SIG-M5 treated with dmso at 0.1 percent for 504 hours (cell line): ENCODE data around the gene WDFY2.

ENCODE experiments used
- DNase-seq: peaks from one replicate; lab custom pipeline; 2025; ENCODE audit not compliant: unreplicated experiment; lab: John Stamatoyannopoulos, UW

WDFY2 gene

DNA sequence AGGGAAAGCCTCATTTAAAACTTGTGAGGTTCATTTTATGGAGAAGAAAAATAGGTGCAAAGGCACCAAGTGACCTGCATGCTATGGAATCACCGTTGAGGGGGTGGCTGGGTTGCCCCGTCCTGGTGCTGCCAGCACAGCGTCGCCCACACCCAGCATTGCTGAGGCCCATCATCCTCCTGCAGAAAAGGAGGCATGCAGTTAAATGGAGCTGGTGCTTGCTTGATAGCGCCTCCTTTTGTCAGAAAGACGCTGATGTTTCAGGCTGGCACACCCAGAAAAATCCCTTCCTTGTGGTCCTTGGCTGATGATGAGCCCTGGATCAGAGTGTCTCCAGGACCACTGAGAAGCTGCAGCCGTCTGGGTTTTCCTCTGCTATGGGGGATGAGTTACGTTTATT lies 182.8 kb downstream of the WDFY2 start:
- DNase-seq = no peak

GRCh38 chr13:51768378-51768921 lies 184.2 kb downstream of the WDFY2 start:
- no peak for DNase-seq

- DNase-seq = no peak
Observed at GRCh38 chr13:51768976-51769375, 184.7 kb downstream of the WDFY2 start.

GRCh38 chr13:51769455-51770127 lies 185.3 kb downstream of the WDFY2 start:
- DNase-seq = no peak

DNA sequence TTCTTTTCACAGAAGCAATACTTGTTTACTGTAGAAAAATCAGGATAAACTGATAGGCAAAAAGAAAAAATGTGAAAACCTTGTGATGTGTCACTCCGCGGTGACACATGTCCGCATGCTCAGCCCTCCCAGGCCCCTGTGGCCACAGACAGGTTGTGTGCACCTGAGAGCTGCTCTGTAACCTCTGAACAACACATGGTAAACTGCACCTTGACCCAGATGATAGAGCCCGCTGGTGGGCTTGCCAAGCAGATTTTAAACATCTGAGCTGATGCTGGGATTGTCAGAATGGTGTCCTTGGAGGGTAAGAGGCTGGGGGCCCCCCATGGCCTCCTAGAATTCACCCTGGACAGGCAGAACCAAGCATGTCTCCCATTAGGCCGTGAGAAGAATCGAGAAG lies 185.9 kb downstream of the WDFY2 start:
- no peak for DNase-seq

DNA sequence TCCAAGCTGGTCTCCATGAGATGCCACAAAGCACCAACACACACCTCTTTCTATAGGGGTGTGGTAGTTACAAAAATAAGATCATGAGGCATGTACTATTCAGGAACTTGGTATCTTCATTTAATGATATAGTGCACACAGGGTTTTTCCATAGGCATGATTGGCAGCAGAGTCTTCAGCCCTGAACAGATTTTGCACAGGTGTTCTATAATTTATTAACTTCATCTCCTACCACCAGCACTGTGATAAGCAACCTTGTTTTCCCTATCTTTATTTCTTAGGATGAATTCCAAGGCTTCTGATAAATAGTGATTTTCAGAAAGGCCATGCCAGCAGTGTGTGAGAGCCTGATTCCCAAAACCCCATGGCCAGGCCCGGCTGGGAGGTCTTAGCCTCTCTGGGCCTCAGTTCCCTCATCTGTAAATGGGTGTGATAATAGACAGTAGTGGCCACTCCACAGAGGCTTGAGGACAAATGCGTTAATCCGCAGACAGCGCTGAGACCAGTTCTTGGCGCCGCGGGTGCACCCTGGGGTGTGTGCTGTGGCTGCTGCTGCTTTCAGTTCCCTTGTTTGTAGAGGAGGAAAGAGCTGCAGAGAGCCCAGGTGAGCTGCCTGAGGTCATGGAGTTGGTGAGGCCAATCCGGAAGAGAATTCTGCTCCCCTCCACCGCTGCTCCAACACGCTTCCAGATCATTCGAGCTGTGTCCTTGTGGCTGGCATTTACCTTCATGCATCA lies 186.6 kb downstream of the WDFY2 start:
- DNase-seq = no peak

GRCh38 chr13:51771418-51772104 lies 187.3 kb downstream of the WDFY2 start:
- DNase-seq = no peak

DNA sequence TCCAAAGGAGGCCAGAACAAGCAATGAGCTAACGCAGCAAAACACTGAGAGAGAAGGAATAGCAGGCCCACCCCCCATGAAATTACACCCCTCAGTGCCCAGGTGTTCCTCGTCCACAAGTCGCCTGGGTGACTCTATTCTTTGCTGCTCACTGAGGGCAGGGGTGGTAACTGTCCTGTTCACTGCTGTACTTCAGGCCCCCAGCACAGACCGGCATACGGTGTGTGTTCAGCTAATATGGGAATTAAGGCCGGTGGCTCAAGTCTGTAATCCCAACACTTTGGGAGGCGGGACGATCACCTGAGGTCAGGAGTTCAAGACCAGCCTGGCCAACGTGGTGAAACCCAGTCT lies 187.8 kb downstream of the WDFY2 start:
- DNase-seq = no peak

- DNase-seq = no peak
Observed at GRCh38 chr13:51772781-51773180, 188.5 kb downstream of the WDFY2 start.

GRCh38 chr13:51773515-51773914 lies 189.3 kb downstream of the WDFY2 start:
- no peak for DNase-seq

DNA sequence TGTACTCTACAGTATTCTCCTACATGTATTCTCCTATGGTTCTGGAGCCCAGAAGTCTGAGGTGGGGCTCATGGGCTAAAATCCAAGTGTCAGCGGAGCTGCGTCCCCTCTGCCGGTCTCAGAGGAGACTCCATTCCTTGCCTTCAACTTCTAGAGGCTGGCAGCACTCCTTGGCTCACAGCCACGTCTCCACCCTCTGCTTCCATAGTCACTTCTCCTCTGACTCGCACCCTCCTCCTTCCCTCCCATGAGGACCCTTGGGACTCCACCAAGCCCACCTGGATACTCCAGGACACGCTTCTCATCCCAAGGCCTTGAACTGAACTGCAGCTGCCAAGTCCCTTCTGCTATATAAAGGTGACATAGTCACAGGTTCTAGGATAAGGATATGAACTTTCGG lies 191.9 kb downstream of the WDFY2 start:
- DNase-seq = no peak

- no peak for DNase-seq
Observed at GRCh38 chr13:51777921-51778320, 193.7 kb downstream of the WDFY2 start.

GRCh38 chr13:51778392-51778791 lies 194.1 kb downstream of the WDFY2 start:
- DNase-seq = no peak

DNA sequence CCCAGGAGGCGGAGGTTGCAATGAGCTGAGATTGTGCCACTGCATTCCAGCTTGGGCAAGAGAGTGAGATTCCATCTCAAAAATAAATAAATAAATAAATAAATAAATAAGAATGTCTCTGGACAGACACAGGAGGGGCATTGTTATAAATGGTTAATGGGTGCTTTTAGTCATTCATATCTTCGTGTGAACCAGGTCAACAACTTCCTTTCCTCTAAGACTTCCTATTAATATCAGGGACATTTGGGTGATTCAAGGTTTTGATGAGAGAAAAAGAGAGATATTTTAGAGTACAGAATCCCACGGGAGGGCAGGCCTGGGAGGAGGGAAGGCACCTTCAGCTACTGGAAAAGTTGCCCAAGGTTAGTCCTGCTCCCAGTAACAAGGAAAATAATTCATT lies 195.8 kb downstream of the WDFY2 start:
- no peak for DNase-seq

DNA sequence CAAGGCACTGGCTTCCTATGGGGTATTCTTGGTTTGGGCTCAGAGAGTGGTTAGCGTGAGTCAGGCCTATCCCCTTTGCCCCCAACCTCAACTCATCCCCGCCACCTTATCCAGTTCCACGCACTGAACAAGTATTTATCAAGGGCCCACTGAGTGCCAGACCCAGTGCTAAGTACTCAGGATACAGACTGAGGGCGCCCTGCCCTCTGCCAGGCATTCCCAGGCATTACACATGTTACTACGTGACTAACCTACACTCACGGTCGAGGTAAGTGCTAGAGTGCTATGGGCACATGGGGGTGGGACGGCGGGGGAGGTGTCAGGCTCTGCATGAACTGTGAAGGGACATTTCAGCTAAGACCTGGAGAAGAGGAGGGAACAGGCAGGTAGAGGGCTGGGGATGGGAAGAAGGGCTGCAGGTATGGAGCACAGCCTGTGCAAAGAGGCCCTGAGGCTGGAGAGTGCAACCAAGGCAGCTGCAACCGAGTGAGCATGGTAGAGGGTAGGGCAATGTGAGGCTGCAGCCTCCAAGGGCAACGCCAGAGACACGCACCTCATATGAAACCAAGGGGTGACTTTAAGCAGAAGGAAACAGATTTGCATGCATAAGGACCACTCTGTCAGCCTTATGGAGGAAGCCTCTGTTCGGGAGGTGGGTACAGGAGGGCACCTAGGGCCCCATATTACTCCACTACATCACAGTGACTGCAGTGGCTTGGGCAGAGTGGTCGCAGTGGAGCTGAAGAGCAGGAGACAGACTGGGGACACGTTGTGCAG lies 197.2 kb downstream of the WDFY2 start:
- peak; percentile 8 for DNase-seq

DNA sequence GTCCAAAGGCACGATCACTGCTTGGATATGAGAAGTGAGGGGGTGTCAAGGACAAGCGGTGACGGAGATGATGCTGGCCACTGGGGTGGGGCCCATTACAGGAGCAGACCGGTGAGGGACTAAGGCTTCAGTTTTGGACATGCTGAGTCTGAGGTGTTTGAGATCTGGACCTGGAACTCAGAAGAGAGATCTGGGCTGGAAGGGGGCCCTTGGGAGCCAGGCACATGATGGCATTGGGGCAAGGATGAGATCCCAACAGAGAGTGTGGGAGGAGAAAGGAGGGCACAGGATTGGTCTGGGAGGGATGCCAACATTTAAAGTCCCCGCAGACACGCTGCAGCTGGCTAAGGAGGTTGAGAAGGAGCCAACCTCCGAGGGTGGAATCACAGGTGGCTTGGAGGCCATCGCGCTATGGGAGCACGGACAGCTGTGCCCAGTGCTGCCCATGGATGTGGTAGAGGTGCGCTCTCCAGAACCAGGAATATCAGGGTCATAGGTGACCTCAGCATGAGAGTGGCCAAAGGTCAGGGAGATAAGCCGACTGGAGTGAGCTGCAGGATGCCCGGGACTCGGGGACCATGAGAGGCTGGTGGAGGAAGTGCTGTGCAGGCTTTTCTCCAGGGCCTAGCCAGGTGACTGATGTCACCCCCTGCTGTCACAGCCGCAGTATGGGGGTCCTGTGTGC lies 197.9 kb downstream of the WDFY2 start:
- DNase-seq = no peak

- no peak for DNase-seq
Observed at GRCh38 chr13:51783428-51784094, 199.3 kb downstream of the WDFY2 start.

DNA sequence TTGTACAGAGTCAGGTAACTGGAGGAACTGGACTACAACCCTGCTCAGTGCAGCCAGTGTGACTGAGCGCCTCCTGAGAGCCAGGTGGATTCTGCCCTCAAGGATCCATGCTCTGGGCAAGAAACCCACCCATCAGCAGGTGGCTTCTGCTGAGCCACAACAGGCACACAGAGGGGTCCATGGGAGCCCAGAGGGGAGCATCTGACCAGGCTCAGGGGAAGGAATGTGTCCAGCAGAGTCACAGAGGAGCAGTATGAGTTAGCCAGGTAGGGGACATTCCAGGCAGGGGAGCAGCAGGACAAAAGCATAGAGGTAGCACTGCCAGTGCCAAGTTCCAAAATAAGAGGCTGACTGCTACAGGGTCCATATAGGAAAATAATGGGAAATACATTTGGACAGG lies 199.8 kb downstream of the WDFY2 start:
- no peak for DNase-seq

GRCh38 chr13:51785712-51786424 lies 201.6 kb downstream of the WDFY2 start:
- DNase-seq = no peak
